Mesenchymal stem cell (in vitro differentiated cells and primary cell): Measurements from ENCODE around the gene TRPV3.
A peak's percentile ranks its signal among the peaks of the same experiment; 100 is the strongest.

ENCODE experiments used
- DNase-seq: peaks from one replicate; pipeline ENCODE4 v3.0.0-alpha.2; 2013
- H2AFZ ChIP-seq: one replicate; pipeline ENCODE4 v1.6.1; 2013; ENCODE audit warnings: low read depth, mild to moderate bottlenecking, control low read depth, inconsistent platforms, low read length, moderate library complexity
- H2AK5ac ChIP-seq: 2 replicates; pipeline ENCODE4 v1.6.1; 2013; ENCODE audit warnings: low read length, moderate library complexity, mild to moderate bottlenecking, inconsistent platforms; ENCODE audit not compliant: severe bottlenecking
- H2BK120ac ChIP-seq: one replicate; pipeline ENCODE4 v1.6.1; 2013; ENCODE audit warnings: low read depth, mild to moderate bottlenecking, inconsistent platforms, low read length, moderate library complexity
- H2BK12ac ChIP-seq, 2 experiments: one replicate each; pipeline ENCODE4 v1.6.1; 2013; ENCODE audit warnings: inconsistent platforms in 2 of 2, low read length in 2 of 2, mild to moderate bottlenecking in 2 of 2, moderate library complexity in 2 of 2, control low read depth in 1 of 2
- H2BK15ac ChIP-seq: one replicate; pipeline ENCODE4 v1.6.1; 2013; ENCODE audit warnings: mild to moderate bottlenecking, low read depth, inconsistent platforms; ENCODE audit not compliant: poor library complexity, severe bottlenecking
- H2BK5ac ChIP-seq: 2 replicates; pipeline ENCODE4 v1.6.1; 2013; ENCODE audit warnings: low read depth, mild to moderate bottlenecking, low read length, control low read depth, inconsistent platforms; ENCODE audit not compliant: poor library complexity, severe bottlenecking
- H3K14ac ChIP-seq, 2 experiments: one replicate each; pipeline ENCODE4 v1.6.1; 2013; ENCODE audit warnings: inconsistent platforms in 2 of 2, low read length in 2 of 2, control low read depth in 1 of 2, mild to moderate bottlenecking in 1 of 2, moderate library complexity in 1 of 2
- H3K18ac ChIP-seq, 2 experiments: one replicate each; pipeline ENCODE4 v1.6.1; 2013; ENCODE audit warnings: inconsistent platforms in 2 of 2, low read length in 2 of 2, control low read depth in 1 of 2, low read depth in 1 of 2, mild to moderate bottlenecking in 1 of 2
- H3K23ac ChIP-seq, 2 experiments: one replicate each; pipeline ENCODE4 v1.6.1; 2013; ENCODE audit warnings: inconsistent platforms in 2 of 2, low read length in 2 of 2, mild to moderate bottlenecking in 2 of 2, moderate library complexity in 2 of 2, control low read depth in 1 of 2
- H3K27ac ChIP-seq: 2 replicates; pipeline ENCODE4 v1.5.1; 2013; ENCODE audit warnings: mild to moderate bottlenecking, moderate library complexity, low read length, control low read depth, inconsistent platforms; ENCODE audit not compliant: poor library complexity, severe bottlenecking
- H3K27me3 ChIP-seq, 2 experiments: 2 replicates each; pipeline versions ENCODE4 v1.6.1 to v1.7.0; 2013; ENCODE audit warnings: low read length in 2 of 2, mild to moderate bottlenecking in 2 of 2, moderate library complexity in 2 of 2, control low read depth in 1 of 2, inconsistent platforms in 1 of 2; ENCODE audit not compliant: control insufficient read depth in 1 of 2, insufficient read depth in 1 of 2
- H3K36me3 ChIP-seq, 2 experiments: 2 replicates each; pipeline versions ENCODE4 v1.6.1 to v1.7.0; 2013; ENCODE audit warnings: low read length in 2 of 2, control low read depth in 1 of 2, inconsistent platforms in 1 of 2, low read depth in 1 of 2, mild to moderate bottlenecking in 1 of 2; ENCODE audit not compliant: insufficient read depth in 2 of 2, control insufficient read depth in 1 of 2
- H3K4ac ChIP-seq, 2 experiments: one replicate each; pipeline ENCODE4 v1.6.1; 2013; ENCODE audit warnings: inconsistent platforms in 2 of 2, low read length in 2 of 2, mild to moderate bottlenecking in 2 of 2, moderate library complexity in 2 of 2, control low read depth in 1 of 2, low read depth in 1 of 2
- H3K4me1 ChIP-seq: 2 replicates; pipeline ENCODE4 v1.6.1; 2013; ENCODE audit warnings: low read depth, low read length, control low read depth; ENCODE audit not compliant: control insufficient read depth, insufficient read depth
- H3K4me2 ChIP-seq: 2 replicates; pipeline ENCODE4 v1.6.1; 2013; ENCODE audit warnings: low read length, mild to moderate bottlenecking, inconsistent platforms; ENCODE audit not compliant: poor library complexity, severe bottlenecking
- H3K4me3 ChIP-seq, 2 experiments: 2 replicates each; pipeline versions ENCODE4 v1.5.1 to v1.7.0; 2013; ENCODE audit warnings: low read length in 2 of 2, mild to moderate bottlenecking in 2 of 2, control low read depth in 1 of 2, low read depth in 1 of 2; ENCODE audit not compliant: insufficient read depth in 1 of 2
- H3K79me1 ChIP-seq: replicated peaks from 2 replicates; pipeline ENCODE4 v1.6.1; 2013; ENCODE audit warnings: mild to moderate bottlenecking, control low read depth, low read length, inconsistent platforms; ENCODE audit not compliant: poor library complexity, severe bottlenecking
- H3K9ac ChIP-seq: 2 replicates; pipeline ENCODE4 v1.7.0; 2013; ENCODE audit warnings: mild to moderate bottlenecking, low read length, moderate library complexity
- H3K9me3 ChIP-seq: 2 replicates; pipeline ENCODE4 v1.7.0; 2013; ENCODE audit warnings: mild to moderate bottlenecking, low read length; ENCODE audit not compliant: control insufficient read depth
- H4K8ac ChIP-seq: one replicate; pipeline ENCODE4 v1.6.1; 2013; ENCODE audit warnings: inconsistent platforms, mild to moderate bottlenecking, low read length, moderate library complexity
- H4K91ac ChIP-seq: one replicate; pipeline ENCODE4 v1.6.1; 2013; ENCODE audit warnings: mild to moderate bottlenecking, low read length, inconsistent platforms
- WGBS: methylation state at CpG from one replicate; pipeline ENCODE4 v1.1.7; 2013; ENCODE audit warnings: mixed read lengths; 5-methylcytosine and 5-hydroxymethylcytosine counted together

The TRPV3 gene

DNA sequence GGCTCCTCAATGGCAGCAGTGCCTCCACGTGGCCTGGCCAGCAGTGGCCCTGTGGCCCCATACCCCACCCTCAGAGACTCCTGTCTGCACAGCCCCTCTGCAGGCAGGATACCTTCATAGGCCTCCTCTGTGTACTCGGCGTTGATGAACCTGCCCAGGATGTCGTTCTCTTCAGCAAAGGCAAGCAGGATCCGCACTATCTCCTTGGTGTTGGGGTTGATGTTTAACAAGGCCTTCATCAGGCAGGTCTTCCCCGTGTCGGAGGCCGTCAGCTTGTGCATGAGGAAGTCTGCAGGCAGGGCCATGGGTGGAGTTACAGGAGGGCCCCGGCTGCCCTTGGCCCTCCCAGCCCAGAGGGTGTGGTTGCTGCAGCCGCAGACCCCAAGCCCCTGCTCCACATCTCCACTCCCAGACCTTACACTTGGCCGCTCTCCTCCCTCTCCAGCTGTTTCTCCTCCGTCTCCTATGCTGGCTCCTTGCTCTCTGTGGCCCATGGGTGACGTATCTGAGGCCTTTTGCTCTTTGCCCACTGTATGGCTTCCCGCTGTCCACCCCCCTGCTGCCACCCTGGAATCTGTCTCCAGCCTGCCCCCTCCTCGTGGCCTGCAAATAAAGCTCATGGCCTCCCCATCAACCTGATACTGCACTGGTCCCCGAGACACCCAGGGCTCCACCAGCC is 15.1 kb downstream of the TRPV3 start:
- H2AK5ac ChIP-seq = no peak overlapping the region
- no peaks in the 10 kb centered on the region for H3K4me1 ChIP-seq
- H3K9ac ChIP-seq = no peak overlapping the region
- no peak overlapping the region for H3K4me3 ChIP-seq
- H3K4ac ChIP-seq = no peak overlapping the region
- H3K4me2 ChIP-seq = no peak overlapping the region
- DNase-seq = no peak
- H3K27ac ChIP-seq = no peak overlapping the region
- no peak overlapping the region for H2BK12ac ChIP-seq
- H4K8ac ChIP-seq = no peak overlapping the region
- H2BK15ac ChIP-seq = no peak overlapping the region
- H3K36me3 ChIP-seq = no peaks in the 10 kb centered on the region
- no peaks in the 10 kb centered on the region for H3K79me1 ChIP-seq
- H3K18ac ChIP-seq = no peak overlapping the region
- no peaks in the 10 kb centered on the region for H3K9me3 ChIP-seq
- no peak overlapping the region for H2BK120ac ChIP-seq
- H4K91ac ChIP-seq = no peak overlapping the region
- no peak overlapping the region for H2BK5ac ChIP-seq
- peaks cover 0 to 16% of the 10 kb centered on the region in 2 experiments for H3K27me3 ChIP-seq
- no peak overlapping the region for H3K14ac ChIP-seq
- no peak overlapping the region for H3K23ac ChIP-seq
- WGBS = 82% methylated on average over 16 of the region's 16 CpGs
- H2AFZ ChIP-seq = no peak overlapping the region

DNA sequence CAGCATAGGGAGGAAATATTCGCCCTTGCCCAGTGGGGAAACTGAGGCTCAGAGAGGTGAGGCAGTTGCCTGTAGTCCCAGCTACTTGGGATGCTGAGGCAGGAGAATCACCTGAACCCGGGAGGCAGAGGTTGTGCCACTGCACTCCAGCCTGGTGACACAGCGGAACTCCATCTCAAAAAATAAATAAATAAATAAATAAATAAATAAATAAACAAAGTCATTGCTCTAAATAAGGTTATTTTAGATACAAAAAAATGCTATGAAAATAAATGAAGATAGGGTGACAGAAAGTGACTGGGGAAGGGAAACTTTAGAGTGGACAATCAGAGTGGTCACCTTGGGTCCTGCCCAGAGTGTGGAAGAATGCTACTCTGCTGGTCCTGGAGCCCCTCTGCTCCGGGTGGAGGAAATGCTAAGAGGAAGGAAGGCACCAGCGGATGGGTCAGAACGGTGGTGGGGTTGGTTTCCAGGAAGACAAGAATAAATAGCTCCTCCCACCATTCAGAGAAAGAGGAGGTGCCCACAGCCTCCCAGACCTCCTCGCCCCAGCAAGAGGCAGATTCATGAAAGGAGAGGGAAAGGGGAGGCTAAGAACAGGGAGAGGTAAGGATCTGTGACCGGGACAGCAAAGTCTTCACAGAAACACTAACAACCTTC is 17.6 kb downstream of the TRPV3 start:
- Histone ChIP-seq H3K27ac (no peak overlapping the region), H2BK120ac (no peak overlapping the region), H3K23ac (no peak overlapping the region), H3K9me3 (no peaks in the 10 kb centered on the region), H3K79me1 (no peaks in the 10 kb centered on the region), H2AK5ac (no peak overlapping the region), H3K4me1 (peaks cover 7% of the 10 kb centered on the region), H3K4me3 (no peak overlapping the region), H4K8ac (no peak overlapping the region), H3K14ac (no peak overlapping the region), H3K27me3 (peaks cover 0 to 16% of the 10 kb centered on the region in 2 experiments), H2BK5ac (no peak overlapping the region), H3K36me3 (no peaks in the 10 kb centered on the region), H2BK15ac (no peak overlapping the region), H4K91ac (no peak overlapping the region), H3K18ac (no peak overlapping the region), H2AFZ (no peak overlapping the region), H3K9ac (no peak overlapping the region), H3K4ac (no peak overlapping the region), H3K4me2 (no peak overlapping the region), H2BK12ac (no peak overlapping the region)
- no peak for DNase-seq
- WGBS = 86% methylated on average over 2 of the region's 8 CpGs

- Histone ChIP-seq H3K4me3 (peak overlapping the region in 1 of 2 experiments; percentile 81), H3K4ac (no peak overlapping the region), H3K36me3 (peaks cover 0 to 6% of the 10 kb centered on the region in 2 experiments), H3K27me3 (peaks cover 0 to 4% of the 10 kb centered on the region in 2 experiments), H3K27ac (no peak overlapping the region), H3K9me3 (no peaks in the 10 kb centered on the region), H3K18ac (no peak overlapping the region), H2BK15ac (no peak overlapping the region), H4K91ac (no peak overlapping the region), H3K23ac (no peak overlapping the region), H3K4me1 (peaks cover 10% of the 10 kb centered on the region), H2BK5ac (no peak overlapping the region), H3K9ac (peak overlapping the region; percentile 86), H3K14ac (no peak overlapping the region), H2BK120ac (no peak overlapping the region), H2AK5ac (no peak overlapping the region), H3K79me1 (no peaks in the 10 kb centered on the region), H4K8ac (no peak overlapping the region), H3K4me2 (no peak overlapping the region), H2BK12ac (no peak overlapping the region), H2AFZ (no peak overlapping the region)
- peak; percentile 68 for DNase-seq
- WGBS = 82% methylated on average over 4 of the region's 5 CpGs
These were observed 20.9 kb downstream of the TRPV3 start for GRCh38 chr17:3536716-3537115.

DNA sequence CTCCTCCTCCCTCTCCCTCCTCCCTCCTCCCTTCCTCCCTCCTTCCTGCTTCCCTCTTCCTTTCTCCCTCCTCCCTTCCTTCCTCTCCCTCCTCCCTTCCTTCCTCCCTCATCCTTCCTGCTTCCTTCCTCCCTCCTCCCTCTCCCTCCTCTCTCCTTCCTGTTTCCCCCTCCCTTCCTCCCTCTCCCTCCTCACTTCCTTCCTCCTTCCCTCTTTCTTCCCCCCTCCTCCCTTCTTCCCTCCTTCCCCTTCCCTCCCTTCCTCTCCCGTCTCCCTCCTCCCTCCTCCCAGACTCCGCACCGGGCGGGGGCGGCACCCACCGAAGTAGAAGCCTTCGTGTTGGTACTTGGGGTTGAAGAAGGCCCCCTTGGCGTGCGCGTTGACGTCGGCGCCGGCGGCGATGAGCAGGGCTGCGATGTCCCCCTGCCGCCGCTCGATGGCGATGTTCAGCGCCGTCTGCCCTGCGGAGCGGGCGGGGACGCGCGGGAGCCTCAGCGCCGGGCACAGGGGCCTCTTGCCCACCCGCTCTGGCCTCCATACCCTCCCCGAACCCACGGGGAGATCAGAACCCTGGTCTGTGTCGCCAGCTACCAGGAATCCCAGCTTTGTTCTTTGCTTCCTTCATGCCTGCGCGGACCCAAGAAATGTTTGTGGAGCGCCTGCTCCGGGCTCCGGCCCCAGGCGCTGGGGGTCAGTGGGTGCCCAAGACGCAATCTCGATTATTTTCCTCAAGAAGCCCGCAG is 22.2 kb downstream of the TRPV3 start:
- Histone ChIP-seq H3K27me3 (peaks cover 0 to 3% of the 10 kb centered on the region in 2 experiments), H3K36me3 (peaks cover 0 to 6% of the 10 kb centered on the region in 2 experiments), H3K4me2 (peak overlapping the region; percentile 72), H3K27ac (no peak overlapping the region), H3K14ac (no peak overlapping the region), H2AK5ac (no peak overlapping the region), H2AFZ (peak overlapping the region; percentile 54), H3K4ac (no peak overlapping the region), H4K91ac (peak overlapping the region; percentile 75), H2BK5ac (no peak overlapping the region), H3K79me1 (no peaks in the 10 kb centered on the region), H3K9me3 (no peaks in the 10 kb centered on the region), H3K4me1 (peaks cover 10% of the 10 kb centered on the region), H2BK12ac (peak overlapping the region in 1 of 2 experiments; percentile 15), H3K23ac (no peak overlapping the region), H3K18ac (peak overlapping the region; percentile 34 to 58), H2BK15ac (no peak overlapping the region), H2BK120ac (peak overlapping the region; percentile 19), H4K8ac (peak overlapping the region; percentile 87), H3K9ac (peak overlapping the region; percentile 86), H3K4me3 (peak overlapping the region; percentile 35 to 81)
- WGBS = 5% methylated on average over 30 of the region's 44 CpGs
- peak; percentile 71 for DNase-seq
